Epidermal melanocyte (primary cell): ENCODE measurements around the gene TSPAN9.

Experiments
- DNase-seq: peaks from one replicate; pipeline ENCODE4 v3.0.0; 2011; ENCODE audit warnings: low spot score; ENCODE audit not compliant: insufficient read length

The TSPAN9 gene

GRCh38 chr12:3220382-3221321, 143.5 kb downstream of the TSPAN9 start:
- no peak for DNase-seq

- no peak for DNase-seq
Measured at GRCh38 chr12:3222306-3222705, 145.1 kb downstream of the TSPAN9 start.

- DNase-seq: no peak
Measured at GRCh38 chr12:3222979-3223378, 145.8 kb downstream of the TSPAN9 start.

GRCh38 chr12:3223601-3224529, 146.7 kb downstream of the TSPAN9 start:
- DNase-seq: no peak

- no peak for DNase-seq
Measured at GRCh38 chr12:3224530-3224903, 147.3 kb downstream of the TSPAN9 start.

- no peak for DNase-seq
Measured at GRCh38 chr12:3225154-3225795, 148.1 kb downstream of the TSPAN9 start.

- no peak for DNase-seq
Measured at GRCh38 chr12:3225796-3226180, 148.6 kb downstream of the TSPAN9 start.

- DNase-seq: no peak
Measured at GRCh38 chr12:3226264-3226663, 149.1 kb downstream of the TSPAN9 start.

- DNase-seq: no peak
Measured at GRCh38 chr12:3227076-3227975, 150.1 kb downstream of the TSPAN9 start.

GRCh38 chr12:3228552-3228951, 151.4 kb downstream of the TSPAN9 start:
- no peak for DNase-seq

- no peak for DNase-seq
Measured at GRCh38 chr12:3229577-3229976, 152.4 kb downstream of the TSPAN9 start.

- no peak for DNase-seq
Measured at GRCh38 chr12:3230758-3231375, 153.7 kb downstream of the TSPAN9 start.

GRCh38 chr12:3231399-3231876, 154.3 kb downstream of the TSPAN9 start:
- no peak for DNase-seq

GRCh38 chr12:3233797-3234196, 156.6 kb downstream of the TSPAN9 start:
- no peak for DNase-seq

- DNase-seq: no peak
Measured at GRCh38 chr12:3236345-3237187, 159.4 kb downstream of the TSPAN9 start.

- no peak for DNase-seq
Measured at GRCh38 chr12:3238196-3238595, 161.0 kb downstream of the TSPAN9 start.

- DNase-seq: no peak
Measured at GRCh38 chr12:3241621-3242020, 164.4 kb downstream of the TSPAN9 start.

- no peak for DNase-seq
Measured at GRCh38 chr12:3242199-3242863, 165.2 kb downstream of the TSPAN9 start.
